ENCODE measurements around the gene TRIP10. TPM values are rescaled to one million over a fixed set of nuclear protein-coding genes. Genes with fewer than 3 reads are reported as not detected.

TRIP10 gene
- total and polyA plus RNA-seq, 2 of the 13 experiments (the other 11 are each of a cell fraction or from before 2014, with no cell fraction given) = 32.5 to 33.2 TPM

GRCh38 chr19:6725513-6726231 is 13.8 kb upstream of the TRIP10 start (continued):
- TF ChIP-seq PRDM10 (CRISPR knock-in tag; IDR thresholded peaks at IDR 0.05; ENCODE audit: low read depth) = peak; percentile 62; the same call in 1 of the 2 replicates
- TF ChIP-seq TBX3 (IDR thresholded peaks at IDR 0.05; ENCODE audit: borderline replicate concordance) = no peak
- no peak for TF ChIP-seq TRIM22 (IDR thresholded peaks at IDR 0.05)
- TF ChIP-seq KLF6 (CRISPR knock-in tag; IDR thresholded peaks at IDR 0.05) = 0 out of 2 replicates have a peak, but pooled peaks have one; percentile 16
- TF ChIP-seq ZNF75D (CRISPR knock-in tag; IDR thresholded peaks at IDR 0.05; ENCODE audit: borderline replicate concordance) = no peak
- no peak for TF ChIP-seq MAZ (IDR thresholded peaks at IDR 0.05; ENCODE audit: borderline replicate concordance, low read depth, low read length)
- TF ChIP-seq MAZ (CRISPR knock-in tag; IDR thresholded peaks at IDR 0.05; ENCODE audit: low read depth) = 0 out of 2 replicates have a peak, but pooled peaks have one; percentile 44
- no peak for TF ChIP-seq RBM39 (IDR thresholded peaks at IDR 0.05; ENCODE audit: low read depth, low read length, poor library complexity, severe bottlenecking)
- TF ChIP-seq THAP9 (CRISPR knock-in tag; IDR thresholded peaks at IDR 0.05; ENCODE audit: borderline replicate concordance) = no peak
- TF ChIP-seq BORCS8-MEF2B (CRISPR knock-in tag; IDR thresholded peaks at IDR 0.05) = no peak
- TF ChIP-seq HNF4A (CRISPR knock-in tag; IDR thresholded peaks at IDR 0.05) = peak; percentile 46; the same call in 1 of the 2 replicates
- TF ChIP-seq IKZF5 (CRISPR knock-in tag; IDR thresholded peaks at IDR 0.05) = 0 out of 2 replicates have a peak, but pooled peaks have one; percentile 35
- no peak for TF ChIP-seq ZNF770 (CRISPR knock-in tag; IDR thresholded peaks at IDR 0.05)
- 0 out of 2 replicates have a peak, but pooled peaks have one; percentile 29 for TF ChIP-seq NFKBIZ (CRISPR knock-in tag; IDR thresholded peaks at IDR 0.05)
- TF ChIP-seq MAX (IDR thresholded peaks at IDR 0.05) = 0 out of 2 replicates have a peak, but pooled peaks have one; percentile 10
- TF ChIP-seq ZFP37 (CRISPR knock-in tag; IDR thresholded peaks at IDR 0.05; ENCODE audit: borderline replicate concordance) = no peak
- TF ChIP-seq RCOR2 (CRISPR knock-in tag; IDR thresholded peaks at IDR 0.05) = 0 out of 2 replicates have a peak, but pooled peaks have one; percentile 20

All from HepG2 (cell line).